GM10248 (cell line): ENCODE data around the gene TMOD4.

Source experiments
- CTCF ChIA-PET: fragments of 300-600 bp; sonication (Branson Sonifier 250); formaldehyde crosslinking; extraction: SDS; loops from one replicate; lab custom pipeline; 2021; ENCODE audit warnings: antibody characterized with exemption; lab: Yijun Ruan, JAX
- POLR2A ChIA-PET: fragments of 350-650 bp; sonication (Branson Sonifier 250); formaldehyde crosslinking; extraction: SDS; loops from one replicate; lab custom pipeline; 2020; ENCODE audit warnings: antibody characterized with exemption; lab: Yijun Ruan, JAX
- DNase-seq: peaks from one replicate; pipeline ENCODE4 v3.0.0; 2012; ENCODE audit errors: extremely low spot score
- TF ChIP-seq, protein P1 (sequence below): IDR thresholded peaks from 2 replicates; pipeline ENCODE4 v1.5.1; 2012; ENCODE audit warnings: mild to moderate bottlenecking, low read depth; ENCODE audit errors: extremely low read depth, missing control alignments, control extremely low read depth

Gene TMOD4

DNA sequence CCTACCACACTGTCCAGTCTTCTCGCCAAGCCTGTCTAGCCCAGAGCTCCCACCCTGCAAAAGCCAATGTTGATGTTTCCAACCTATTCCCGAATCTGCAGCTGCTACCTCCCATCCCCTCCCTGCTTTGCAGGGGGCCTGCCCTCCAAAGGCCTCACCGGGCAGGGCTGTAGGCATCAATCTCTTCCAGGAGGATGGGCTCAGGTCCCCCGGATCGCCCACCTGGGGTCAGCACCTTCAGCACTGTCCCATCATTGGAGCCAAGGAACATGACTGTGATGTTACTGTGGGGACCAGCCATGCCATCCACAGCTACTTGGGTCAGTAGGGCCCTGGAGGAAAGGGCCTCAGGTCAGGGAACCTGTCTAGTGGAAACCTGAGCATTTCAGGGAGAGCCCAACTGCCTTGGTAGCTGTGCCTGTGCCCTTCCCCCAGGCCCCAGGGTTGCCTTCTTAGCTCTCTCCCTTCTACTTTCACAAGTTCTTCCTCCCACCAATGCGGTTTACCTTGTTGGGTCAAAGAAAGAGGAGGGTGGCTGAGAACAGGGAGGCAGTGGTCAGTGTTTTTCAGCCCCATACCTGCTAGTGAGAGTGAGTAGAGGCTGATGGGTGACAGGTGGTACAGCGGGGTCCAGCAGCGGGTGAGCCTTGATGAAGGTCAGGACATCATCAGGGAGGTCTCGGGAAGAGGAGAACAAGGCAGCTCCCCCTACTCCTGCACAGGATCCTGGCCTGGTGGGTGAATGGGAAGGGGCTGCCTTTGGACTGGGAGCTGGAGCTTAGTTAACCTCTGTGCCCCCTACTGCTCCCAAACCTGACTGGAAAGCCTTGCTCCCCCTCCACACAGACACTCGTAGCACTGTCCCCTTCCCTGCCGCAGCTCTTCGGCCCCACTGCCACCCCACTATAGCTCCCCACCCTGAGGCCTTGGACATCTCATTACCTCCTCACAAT is 40.1 kb downstream of the TMOD4 start:
- POLR2A ChIA-PET = no interaction called here
- TF ChIP-seq, protein P1, sequence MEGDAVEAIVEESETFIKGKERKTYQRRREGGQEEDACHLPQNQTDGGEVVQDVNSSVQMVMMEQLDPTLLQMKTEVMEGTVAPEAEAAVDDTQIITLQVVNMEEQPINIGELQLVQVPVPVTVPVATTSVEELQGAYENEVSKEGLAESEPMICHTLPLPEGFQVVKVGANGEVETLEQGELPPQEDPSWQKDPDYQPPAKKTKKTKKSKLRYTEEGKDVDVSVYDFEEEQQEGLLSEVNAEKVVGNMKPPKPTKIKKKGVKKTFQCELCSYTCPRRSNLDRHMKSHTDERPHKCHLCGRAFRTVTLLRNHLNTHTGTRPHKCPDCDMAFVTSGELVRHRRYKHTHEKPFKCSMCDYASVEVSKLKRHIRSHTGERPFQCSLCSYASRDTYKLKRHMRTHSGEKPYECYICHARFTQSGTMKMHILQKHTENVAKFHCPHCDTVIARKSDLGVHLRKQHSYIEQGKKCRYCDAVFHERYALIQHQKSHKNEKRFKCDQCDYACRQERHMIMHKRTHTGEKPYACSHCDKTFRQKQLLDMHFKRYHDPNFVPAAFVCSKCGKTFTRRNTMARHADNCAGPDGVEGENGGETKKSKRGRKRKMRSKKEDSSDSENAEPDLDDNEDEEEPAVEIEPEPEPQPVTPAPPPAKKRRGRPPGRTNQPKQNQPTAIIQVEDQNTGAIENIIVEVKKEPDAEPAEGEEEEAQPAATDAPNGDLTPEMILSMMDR = no peak
- no peak for DNase-seq
- CTCF ChIA-PET = interaction anchor here (1.0 to 3.8 kb wide), 5 partner anchors 12 to 65 kb away, joined by 3 to 29 read pairs (median 11); partner anchors contain the start of genes GABPB2, SEMA6C and TNFAIP8L2

DNA sequence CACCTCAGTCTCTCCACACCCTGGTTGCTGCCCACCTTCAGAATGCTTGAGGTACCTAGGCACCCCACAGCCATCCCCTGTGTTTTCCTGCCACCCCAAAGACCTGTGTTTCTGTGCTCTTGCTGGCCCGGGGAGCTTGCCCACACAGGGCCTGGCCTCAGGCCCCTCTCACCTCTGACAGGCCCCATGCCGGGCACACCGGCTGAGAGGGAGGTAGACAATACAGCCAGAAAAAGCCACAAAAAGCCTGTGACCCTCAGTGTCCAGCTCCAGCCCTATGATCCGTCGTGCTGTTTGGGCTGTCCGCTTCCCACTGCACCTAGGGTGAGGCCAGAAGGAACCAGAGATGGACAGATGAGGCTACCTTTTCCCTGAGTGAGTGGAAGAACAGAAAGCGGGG is 40.8 kb downstream of the TMOD4 start:
- ChIA-PET POLR2A (no interaction called here), CTCF (interaction anchor here (1.0 to 3.8 kb wide), 6 partner anchors 13 to 117 kb away, joined by 3 to 29 read pairs (median 8); partner anchors contain the start of genes GABPB2, SEMA6C and TNFAIP8L2)
- TF ChIP-seq, protein P1 = no peak
- DNase-seq = no peak

DNA sequence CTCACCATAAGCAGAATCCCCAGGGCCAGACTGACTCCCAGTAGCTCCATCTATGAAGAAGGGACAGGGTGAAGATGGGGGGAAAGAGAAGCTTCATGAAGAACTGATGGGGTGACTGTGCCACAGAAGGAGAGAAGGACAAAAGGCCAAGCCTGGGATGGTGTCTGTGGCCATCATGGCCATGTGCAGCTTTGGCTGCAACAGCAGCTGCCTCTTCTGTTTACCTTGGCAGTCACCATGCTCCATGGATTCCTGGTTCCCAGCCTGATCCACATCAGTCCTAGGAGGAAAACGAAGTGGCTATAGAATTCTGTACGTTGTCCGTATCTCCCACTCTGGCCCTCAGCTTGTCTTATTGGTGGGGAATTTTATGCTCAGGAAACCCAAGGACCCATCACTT is 41.4 kb downstream of the TMOD4 start:
- ChIA-PET CTCF (interaction anchor here (0.7 to 3.8 kb wide), 5 partner anchors 8 to 117 kb away, joined by 3 to 29 read pairs (median 11); partner anchors contain the start of genes SEMA6C and TNFAIP8L2), POLR2A (no interaction called here)
- TF ChIP-seq, protein P1 = no peak
- no peak for DNase-seq

DNA sequence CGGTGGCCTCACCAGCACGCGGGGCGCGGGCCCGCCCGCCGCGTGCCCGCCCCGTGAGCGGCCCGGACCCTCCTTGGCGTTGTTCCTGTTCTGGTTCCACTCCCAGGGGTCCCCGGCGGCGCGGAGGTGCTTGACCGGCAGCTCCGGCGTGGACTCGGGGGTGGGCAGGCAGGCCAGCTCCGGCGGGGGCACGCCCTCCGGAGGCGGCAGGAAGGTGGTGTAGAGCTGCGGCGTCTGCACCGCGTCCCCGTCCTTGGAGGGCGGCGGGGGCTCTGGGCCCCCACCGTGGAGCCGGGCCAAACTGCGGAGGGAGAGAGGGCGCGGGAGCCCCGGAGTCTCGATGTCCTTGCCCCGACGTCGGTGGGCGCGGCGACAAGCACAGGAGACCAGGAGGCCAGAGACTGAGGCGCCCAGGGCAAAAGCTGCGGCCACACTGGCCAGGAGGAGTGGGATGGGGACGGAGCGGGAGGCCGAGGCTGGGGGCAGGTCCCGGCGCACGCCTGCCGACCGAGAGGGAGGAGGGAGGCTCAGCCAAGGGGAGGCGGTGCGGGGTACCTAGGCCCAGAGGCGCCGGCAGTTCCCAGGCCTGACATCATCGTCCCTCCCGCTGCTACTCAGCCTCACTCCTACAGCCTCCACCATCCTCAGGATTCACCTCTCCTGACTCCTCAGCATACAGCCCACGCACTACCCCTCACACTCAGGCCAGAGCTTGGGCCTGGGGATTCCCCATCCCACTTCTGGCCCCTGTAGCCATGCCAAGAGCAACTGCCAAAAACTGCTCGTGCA is 42.6 kb downstream of the TMOD4 start:
- ChIA-PET CTCF (interaction anchor here (1.4 to 3.8 kb wide), 4 partner anchors 15 to 119 kb away, joined by 4 to 29 read pairs (median 14); partner anchors contain the start of genes SEMA6C and TNFAIP8L2), POLR2A (no interaction called here)
- TF ChIP-seq, protein P1 = no peak
- DNase-seq = no peak

DNA sequence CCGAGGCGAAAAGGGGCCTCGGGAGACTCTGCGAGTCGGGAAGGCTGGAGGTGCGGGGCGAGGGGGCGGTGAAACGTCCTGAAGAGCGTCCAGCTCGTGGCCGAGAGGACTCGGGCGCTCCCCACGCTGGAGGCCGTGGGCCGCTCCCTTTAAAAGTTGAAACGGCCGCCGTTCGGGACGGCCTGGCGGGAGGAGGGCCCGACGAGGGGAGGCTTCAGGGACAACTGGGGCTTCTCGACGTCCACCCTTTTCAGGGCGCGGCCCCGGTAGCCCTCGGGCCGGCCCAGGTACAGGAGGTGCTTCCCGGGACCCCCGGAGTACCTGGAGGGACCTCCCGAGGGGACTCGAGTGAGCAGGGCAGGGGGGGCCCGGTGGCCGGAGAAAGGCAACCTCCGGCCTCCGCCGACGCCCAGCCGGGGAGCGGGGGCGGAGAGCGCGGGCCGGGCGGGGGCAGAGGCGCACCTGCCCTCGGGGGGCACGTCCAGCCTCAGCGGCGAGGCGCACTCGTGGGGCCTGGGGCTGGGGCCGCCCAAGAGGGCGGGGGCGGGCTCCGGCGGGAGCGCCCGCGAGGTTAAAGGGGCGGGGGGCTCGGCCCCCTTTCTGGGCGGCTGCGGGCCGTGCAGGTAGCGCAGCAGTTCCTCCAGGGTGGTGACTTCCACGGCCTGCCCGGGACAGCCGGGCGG is 43.3 kb downstream of the TMOD4 start:
- TF ChIP-seq, protein P1 = no peak
- no peak for DNase-seq
- ChIA-PET POLR2A (no interaction called here), CTCF (interaction anchor here (3.8 to 4.6 kb wide), 2 partner anchors 11 to 25 kb away, joined by 18 to 29 read pairs; partner anchors contain the start of gene TNFAIP8L2)
